ENCODE results near the gene DZIP1L. TPM values are rescaled to one million over a fixed set of nuclear protein-coding genes. Genes with fewer than 3 reads are reported as not detected.

Gene DZIP1L
- total and polyA plus RNA-seq, 2 experiments from 2014 or later = 10.6 to 19.5 TPM

GRCh38 chr3:138068579-138069174 lies 46.7 kb downstream of the DZIP1L start:
- peaks cover 6% of the 10 kb centered on the region; the same call in 1 of the 3 replicates for H3K36me3 Mint-ChIP-seq (ENCODE audit: low read depth)
- H3F3A ChIP-seq (replicated peaks; ENCODE audit: low read depth) = no peaks in the 10 kb centered on the region
- H3K79me2 ChIP-seq (replicated peaks; ENCODE audit: insufficient read depth) = no peaks in the 10 kb centered on the region
- no peak overlapping the region for H3K4me3 Mint-ChIP-seq
- peaks cover 7% of the 10 kb centered on the region; the same call in 1 of the 2 replicates for H3K9me2 ChIP-seq (ENCODE audit: insufficient read depth)
- no peaks in the 10 kb centered on the region for H3K9me3 Mint-ChIP-seq
- peaks cover 1% of the 10 kb centered on the region; the same call in 1 of the 2 replicates for H3K36me3 ChIP-seq (ENCODE audit: insufficient read depth)
- no peaks in the 10 kb centered on the region for H4K20me1 ChIP-seq (replicated peaks; ENCODE audit: insufficient read depth)
- no peak overlapping the region for H2AFZ ChIP-seq
- no peak overlapping the region for H3K27ac ChIP-seq (ENCODE audit: low read depth)
- ATAC-seq = peak; percentile 96
- peaks cover 4% of the 10 kb centered on the region; the same call in 1 of the 2 replicates for H3K4me1 ChIP-seq (ENCODE audit: insufficient read depth)
- peaks cover 24% of the 10 kb centered on the region for H3K4me1 Mint-ChIP-seq
- peaks cover 4% of the 10 kb centered on the region for H3K27me3 Mint-ChIP-seq (ENCODE audit: insufficient read depth, low read depth, poor library complexity)
- no peak overlapping the region for H3K4me2 ChIP-seq
- no peak overlapping the region for H3K27ac Mint-ChIP-seq
- peak; percentile 89 for DNase-seq (ENCODE audit: low spot score)
- TF ChIP-seq STAT1 (IDR thresholded peaks at IDR 0.05; ENCODE audit: unreplicated experiment) (no peak), EZH2 (IDR thresholded peaks at IDR 0.05; ENCODE audit: low read depth, unreplicated experiment) (no peak), CREB1 (CRISPR knock-in tag; IDR thresholded peaks at IDR 0.05; ENCODE audit: low read depth) (no peak), ZNF114 (CRISPR knock-in tag; IDR thresholded peaks at IDR 0.05) (no peak), JUNB (IDR thresholded peaks at IDR 0.05; ENCODE audit: unreplicated experiment) (no peak), CTCF (conservative IDR thresholded peaks at IDR 0.05; ENCODE audit: low read depth in 2 of 2) (peak; percentile 98 to 100)
- TF ChIP-seq, protein P1, sequence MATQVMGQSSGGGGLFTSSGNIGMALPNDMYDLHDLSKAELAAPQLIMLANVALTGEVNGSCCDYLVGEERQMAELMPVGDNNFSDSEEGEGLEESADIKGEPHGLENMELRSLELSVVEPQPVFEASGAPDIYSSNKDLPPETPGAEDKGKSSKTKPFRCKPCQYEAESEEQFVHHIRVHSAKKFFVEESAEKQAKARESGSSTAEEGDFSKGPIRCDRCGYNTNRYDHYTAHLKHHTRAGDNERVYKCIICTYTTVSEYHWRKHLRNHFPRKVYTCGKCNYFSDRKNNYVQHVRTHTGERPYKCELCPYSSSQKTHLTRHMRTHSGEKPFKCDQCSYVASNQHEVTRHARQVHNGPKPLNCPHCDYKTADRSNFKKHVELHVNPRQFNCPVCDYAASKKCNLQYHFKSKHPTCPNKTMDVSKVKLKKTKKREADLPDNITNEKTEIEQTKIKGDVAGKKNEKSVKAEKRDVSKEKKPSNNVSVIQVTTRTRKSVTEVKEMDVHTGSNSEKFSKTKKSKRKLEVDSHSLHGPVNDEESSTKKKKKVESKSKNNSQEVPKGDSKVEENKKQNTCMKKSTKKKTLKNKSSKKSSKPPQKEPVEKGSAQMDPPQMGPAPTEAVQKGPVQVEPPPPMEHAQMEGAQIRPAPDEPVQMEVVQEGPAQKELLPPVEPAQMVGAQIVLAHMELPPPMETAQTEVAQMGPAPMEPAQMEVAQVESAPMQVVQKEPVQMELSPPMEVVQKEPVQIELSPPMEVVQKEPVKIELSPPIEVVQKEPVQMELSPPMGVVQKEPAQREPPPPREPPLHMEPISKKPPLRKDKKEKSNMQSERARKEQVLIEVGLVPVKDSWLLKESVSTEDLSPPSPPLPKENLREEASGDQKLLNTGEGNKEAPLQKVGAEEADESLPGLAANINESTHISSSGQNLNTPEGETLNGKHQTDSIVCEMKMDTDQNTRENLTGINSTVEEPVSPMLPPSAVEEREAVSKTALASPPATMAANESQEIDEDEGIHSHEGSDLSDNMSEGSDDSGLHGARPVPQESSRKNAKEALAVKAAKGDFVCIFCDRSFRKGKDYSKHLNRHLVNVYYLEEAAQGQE (IDR thresholded peaks at IDR 0.05; ENCODE audit: unreplicated experiment) = no peak
- no peak overlapping the region for H3K4me3 ChIP-seq
- no peaks in the 10 kb centered on the region for H3K27me3 ChIP-seq (ENCODE audit: insufficient read depth)

DNA sequence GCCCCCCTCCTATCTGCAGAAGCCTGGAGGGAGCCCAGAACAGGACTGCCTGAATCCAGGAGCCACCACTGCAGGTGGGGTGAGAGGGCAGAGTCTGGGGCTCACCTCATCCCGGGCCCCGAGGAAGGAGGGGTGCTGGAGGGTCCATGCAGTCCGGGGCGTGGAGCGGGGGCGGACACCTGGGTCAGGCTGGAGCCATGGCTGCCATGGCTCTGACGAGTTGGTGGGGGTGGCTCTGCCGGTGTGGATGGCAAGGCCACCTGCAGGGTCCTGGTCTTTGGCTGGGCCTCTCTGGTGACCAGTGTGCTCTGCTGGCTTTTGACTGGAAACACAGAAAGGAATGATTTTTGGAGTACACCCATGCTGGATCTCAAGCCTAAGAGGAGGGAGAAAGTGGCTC lies 47.4 kb downstream of the DZIP1L start:
- Mint-ChIP-seq H3K27ac (no peak overlapping the region), H3K4me1 (peaks cover 21% of the 10 kb centered on the region), H3K36me3 (ENCODE audit: low read depth) (peaks cover 8% of the 10 kb centered on the region; the same call in 2 of the 3 replicates), H3K4me3 (no peak overlapping the region), H3K27me3 (ENCODE audit: insufficient read depth, low read depth, poor library complexity) (peaks cover 5% of the 10 kb centered on the region), H3K9me3 (no peaks in the 10 kb centered on the region)
- Histone ChIP-seq H3K9me2 (ENCODE audit: insufficient read depth) (peaks cover 1% of the 10 kb centered on the region; the same call in 1 of the 2 replicates), H2AFZ (no peak overlapping the region), H3K36me3 (ENCODE audit: insufficient read depth) (peaks cover 4% of the 10 kb centered on the region; the same call in 1 of the 2 replicates), H3K4me3 (no peak overlapping the region), H3K79me2 (replicated peaks; ENCODE audit: insufficient read depth) (no peaks in the 10 kb centered on the region), H3F3A (replicated peaks; ENCODE audit: low read depth) (no peaks in the 10 kb centered on the region), H3K27me3 (ENCODE audit: insufficient read depth) (no peaks in the 10 kb centered on the region), H3K4me2 (no peak overlapping the region), H3K4me1 (ENCODE audit: insufficient read depth) (peaks cover 1% of the 10 kb centered on the region; the same call in 1 of the 2 replicates), H4K20me1 (replicated peaks; ENCODE audit: insufficient read depth) (no peaks in the 10 kb centered on the region), H3K27ac (ENCODE audit: low read depth) (no peak overlapping the region)
- ATAC-seq (no peak), DNase-seq (ENCODE audit: low spot score) (no peak)
- TF ChIP-seq POLR2AphosphoS5 (IDR thresholded peaks at IDR 0.05; ENCODE audit: low read depth) (no peak), CTCF (conservative IDR thresholded peaks at IDR 0.05; ENCODE audit: low read depth in 2 of 2) (no peak), CREB1 (CRISPR knock-in tag; IDR thresholded peaks at IDR 0.05; ENCODE audit: low read depth) (no peak), JUNB (IDR thresholded peaks at IDR 0.05; ENCODE audit: unreplicated experiment) (no peak), ETS1 (IDR thresholded peaks at IDR 0.05) (no peak), EZH2phosphoT487 (IDR thresholded peaks at IDR 0.05; ENCODE audit: unreplicated experiment) (no peak)
- TF ChIP-seq, protein P1 (IDR thresholded peaks at IDR 0.05; ENCODE audit: unreplicated experiment) = no peak

Data from GM23338 (cell line).